WI38 (cell line): ENCODE data around the gene DSCAML1.

Experiments
- H3K4me3 ChIP-seq: 2 replicates; pipeline ENCODE4 v1.5.1; 2011; ENCODE audit warnings: low read depth, mild to moderate bottlenecking, control low read depth, low read length
- TF ChIP-seq, protein P1 (sequence below): IDR thresholded peaks from 2 replicates; pipeline ENCODE4 v1.5.1; 2012; ENCODE audit warnings: low read depth, mild to moderate bottlenecking, control low read depth, low read length

The DSCAML1 gene

DNA sequence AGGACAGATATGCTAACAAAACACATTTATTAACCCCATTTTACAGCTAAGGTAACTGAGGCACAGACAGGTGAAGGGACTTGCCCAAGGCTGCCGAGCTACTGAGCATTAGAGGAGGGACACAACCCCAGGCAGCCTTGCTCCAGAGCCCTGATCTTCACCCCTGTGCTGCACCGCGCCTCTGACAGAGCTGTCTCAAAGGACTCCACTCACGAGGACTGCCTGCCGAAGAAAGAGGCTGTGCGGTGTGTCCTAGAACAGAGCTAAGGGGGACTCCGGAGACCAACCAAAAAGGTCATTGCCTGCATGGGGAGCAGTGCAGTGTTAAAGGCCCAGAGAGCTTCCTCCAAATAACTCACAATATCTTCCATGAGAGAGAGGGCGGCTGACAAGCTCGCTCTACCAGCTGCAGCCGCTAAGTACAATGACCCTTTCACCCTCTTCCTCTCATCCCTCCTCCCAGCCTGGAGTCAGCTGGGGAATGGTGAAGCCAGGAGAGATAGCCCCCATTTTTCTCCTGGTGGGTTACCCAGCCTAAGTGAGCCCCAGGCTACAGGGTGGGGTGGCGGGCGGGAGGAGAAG lies 119.2 kb downstream of the DSCAML1 start:
- TF ChIP-seq, protein P1, sequence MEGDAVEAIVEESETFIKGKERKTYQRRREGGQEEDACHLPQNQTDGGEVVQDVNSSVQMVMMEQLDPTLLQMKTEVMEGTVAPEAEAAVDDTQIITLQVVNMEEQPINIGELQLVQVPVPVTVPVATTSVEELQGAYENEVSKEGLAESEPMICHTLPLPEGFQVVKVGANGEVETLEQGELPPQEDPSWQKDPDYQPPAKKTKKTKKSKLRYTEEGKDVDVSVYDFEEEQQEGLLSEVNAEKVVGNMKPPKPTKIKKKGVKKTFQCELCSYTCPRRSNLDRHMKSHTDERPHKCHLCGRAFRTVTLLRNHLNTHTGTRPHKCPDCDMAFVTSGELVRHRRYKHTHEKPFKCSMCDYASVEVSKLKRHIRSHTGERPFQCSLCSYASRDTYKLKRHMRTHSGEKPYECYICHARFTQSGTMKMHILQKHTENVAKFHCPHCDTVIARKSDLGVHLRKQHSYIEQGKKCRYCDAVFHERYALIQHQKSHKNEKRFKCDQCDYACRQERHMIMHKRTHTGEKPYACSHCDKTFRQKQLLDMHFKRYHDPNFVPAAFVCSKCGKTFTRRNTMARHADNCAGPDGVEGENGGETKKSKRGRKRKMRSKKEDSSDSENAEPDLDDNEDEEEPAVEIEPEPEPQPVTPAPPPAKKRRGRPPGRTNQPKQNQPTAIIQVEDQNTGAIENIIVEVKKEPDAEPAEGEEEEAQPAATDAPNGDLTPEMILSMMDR, result no peak
- no peak overlapping the region for H3K4me3 ChIP-seq

DNA sequence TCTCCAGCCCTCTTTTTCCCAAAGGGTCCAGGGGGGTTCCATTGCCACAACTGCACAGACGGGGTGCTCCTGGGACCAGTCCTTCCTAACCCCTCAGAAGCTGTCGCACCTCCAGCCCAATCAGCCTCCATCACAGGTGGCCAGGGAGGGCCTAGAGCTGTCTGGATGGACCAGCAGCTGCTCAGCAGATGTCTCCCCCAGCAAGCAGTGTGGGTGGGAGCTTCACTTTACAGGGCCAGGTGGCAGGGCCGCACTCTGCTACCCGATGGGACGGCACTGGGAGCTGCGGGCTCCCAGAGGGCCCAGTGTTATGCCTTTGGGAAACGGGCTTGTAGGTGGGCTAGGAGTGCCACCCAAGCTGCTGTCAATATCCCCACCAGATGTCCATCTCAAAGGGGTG lies 120.5 kb downstream of the DSCAML1 start:
- TF ChIP-seq, protein P1, result no peak
- H3K4me3 ChIP-seq, result no peak overlapping the region

- TF ChIP-seq, protein P1, result no peak
- H3K4me3 ChIP-seq, result no peak overlapping the region
These were observed 123.4 kb downstream of the DSCAML1 start for GRCh38 chr11:117673602-117674001.

- H3K4me3 ChIP-seq, result no peak overlapping the region
- TF ChIP-seq, protein P1, result no peak
These were observed 125.6 kb downstream of the DSCAML1 start for GRCh38 chr11:117671370-117671769.

DNA sequence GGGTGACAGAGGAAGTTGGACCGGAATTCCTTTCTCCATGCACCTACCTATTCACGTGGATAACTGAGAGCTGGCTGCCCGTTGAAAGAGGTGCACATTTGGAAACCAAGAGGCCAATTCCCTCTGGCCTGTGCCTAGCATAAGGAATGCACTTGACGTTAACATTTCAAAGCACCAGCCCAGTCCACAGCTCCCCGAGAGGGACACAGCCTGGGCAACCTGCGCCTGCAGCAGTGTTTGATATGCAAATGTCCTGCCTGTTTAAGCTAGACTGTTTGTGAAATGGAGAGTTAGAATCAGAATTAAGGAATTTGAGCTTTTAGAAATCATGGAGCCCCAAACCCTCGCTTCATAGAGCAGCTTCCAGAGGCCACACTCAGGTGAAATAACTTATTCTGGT lies 126.1 kb downstream of the DSCAML1 start:
- TF ChIP-seq, protein P1, result no peak

GRCh38 chr11:117670443-117670842 lies 126.6 kb downstream of the DSCAML1 start:
- H3K4me3 ChIP-seq, result no peak overlapping the region
- TF ChIP-seq, protein P1, result no peak

More for the DNA sequence above, 126.1 kb downstream of the DSCAML1 start:
- H3K4me3 ChIP-seq, result no peak overlapping the region

GRCh38 chr11:117669616-117670015 lies 127.4 kb downstream of the DSCAML1 start:
- no peak overlapping the region for H3K4me3 ChIP-seq
- TF ChIP-seq, protein P1, result no peak
